NCI-H1436 (cell line): Measurements from ENCODE around the gene CACNG8.

ENCODE experiments used
- DNase-seq: peaks from one replicate; lab custom pipeline; 2025; lab: John Stamatoyannopoulos, UW

Gene CACNG8

GRCh38 chr19:53992815-53993214 lies 30.1 kb downstream of the CACNG8 start:
- DNase-seq: no peak

- no peak for DNase-seq
Measured at GRCh38 chr19:53993448-53993847, 30.7 kb downstream of the CACNG8 start.

- no peak for DNase-seq
Measured at GRCh38 chr19:53994811-53995210, 32.1 kb downstream of the CACNG8 start.

- no peak for DNase-seq
Measured at GRCh38 chr19:53998223-53998622, 35.5 kb downstream of the CACNG8 start.

GRCh38 chr19:53999694-54000093 lies 37.0 kb downstream of the CACNG8 start:
- no peak for DNase-seq

DNA sequence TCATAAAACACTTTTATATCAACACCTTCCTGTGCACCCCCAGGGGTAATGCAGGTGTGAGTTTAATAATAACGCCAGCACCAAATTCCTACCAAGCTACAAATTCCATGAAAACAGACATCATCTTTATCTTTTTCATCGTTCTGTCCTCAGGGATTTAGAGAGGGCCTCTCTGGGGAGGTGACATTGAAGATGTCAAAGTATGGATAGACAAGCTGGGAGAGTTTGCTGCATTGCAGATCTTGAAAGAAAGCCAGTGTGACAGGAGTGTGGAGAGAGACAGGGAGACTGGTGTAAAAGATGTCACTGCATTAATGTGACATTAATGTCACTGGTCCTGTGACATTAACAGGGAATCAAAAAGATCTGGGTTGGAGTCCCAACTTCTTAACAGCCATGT lies 38.8 kb downstream of the CACNG8 start:
- DNase-seq: no peak

DNA sequence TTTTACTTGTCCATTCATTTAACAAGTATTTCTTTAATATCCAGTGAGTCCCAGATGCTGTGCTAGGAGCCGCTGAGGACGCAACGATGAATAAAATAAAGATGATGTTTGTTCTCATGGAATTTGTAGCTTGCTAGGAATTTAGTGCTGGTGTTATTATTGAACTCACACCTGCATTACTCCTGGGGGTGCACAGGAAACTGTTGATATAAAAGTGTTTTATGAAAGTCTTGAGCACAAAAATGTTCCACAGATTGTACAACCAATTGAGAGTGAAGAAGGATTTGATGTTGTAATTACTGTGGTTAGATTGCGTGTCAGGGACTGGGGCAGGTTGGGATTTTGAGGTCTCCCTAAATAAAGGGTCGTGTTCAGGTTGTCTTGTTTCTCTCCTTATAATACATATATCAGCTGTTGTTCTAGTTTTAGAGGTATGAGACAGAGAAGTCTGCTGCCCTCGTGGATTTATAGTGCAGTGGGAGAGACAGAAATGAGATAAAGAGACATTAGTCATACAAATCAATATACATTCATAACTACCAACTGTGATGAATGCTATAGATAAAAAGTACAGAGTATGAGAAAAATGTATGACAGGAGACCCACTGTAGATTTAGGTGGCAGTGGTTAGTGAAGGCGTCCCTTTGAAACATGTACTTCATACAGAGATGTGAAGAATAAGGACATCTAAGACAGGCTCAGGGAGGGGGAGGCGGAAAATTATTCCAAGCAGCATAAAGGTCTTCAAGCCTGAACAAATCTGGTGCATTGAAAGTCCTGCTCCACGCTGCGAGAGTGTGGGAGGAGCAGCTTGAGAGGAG lies 40.0 kb downstream of the CACNG8 start:
- no peak for DNase-seq

- DNase-seq: no peak
Measured at GRCh38 chr19:54009440-54009839, 46.7 kb downstream of the CACNG8 start.

DNA sequence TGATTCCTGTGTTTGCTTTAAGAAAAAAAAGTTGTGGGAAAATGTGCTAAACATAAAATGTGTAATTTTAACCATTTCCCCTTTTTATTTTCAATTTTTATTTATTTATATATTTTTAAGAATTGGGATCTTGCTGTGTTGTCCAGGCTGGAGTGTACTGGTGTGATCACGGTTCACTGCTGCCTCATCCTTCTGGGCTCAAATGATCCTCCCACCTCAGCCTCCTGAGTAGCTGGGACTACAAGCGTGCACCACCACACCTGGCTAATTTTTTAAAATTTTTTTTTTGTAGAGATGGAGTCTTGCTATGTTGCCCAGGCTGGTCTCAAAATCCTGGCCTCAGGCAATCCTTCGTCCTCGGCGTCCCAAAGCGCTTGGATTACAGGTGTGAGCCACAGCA lies 47.7 kb downstream of the CACNG8 start:
- DNase-seq: no peak

DNA sequence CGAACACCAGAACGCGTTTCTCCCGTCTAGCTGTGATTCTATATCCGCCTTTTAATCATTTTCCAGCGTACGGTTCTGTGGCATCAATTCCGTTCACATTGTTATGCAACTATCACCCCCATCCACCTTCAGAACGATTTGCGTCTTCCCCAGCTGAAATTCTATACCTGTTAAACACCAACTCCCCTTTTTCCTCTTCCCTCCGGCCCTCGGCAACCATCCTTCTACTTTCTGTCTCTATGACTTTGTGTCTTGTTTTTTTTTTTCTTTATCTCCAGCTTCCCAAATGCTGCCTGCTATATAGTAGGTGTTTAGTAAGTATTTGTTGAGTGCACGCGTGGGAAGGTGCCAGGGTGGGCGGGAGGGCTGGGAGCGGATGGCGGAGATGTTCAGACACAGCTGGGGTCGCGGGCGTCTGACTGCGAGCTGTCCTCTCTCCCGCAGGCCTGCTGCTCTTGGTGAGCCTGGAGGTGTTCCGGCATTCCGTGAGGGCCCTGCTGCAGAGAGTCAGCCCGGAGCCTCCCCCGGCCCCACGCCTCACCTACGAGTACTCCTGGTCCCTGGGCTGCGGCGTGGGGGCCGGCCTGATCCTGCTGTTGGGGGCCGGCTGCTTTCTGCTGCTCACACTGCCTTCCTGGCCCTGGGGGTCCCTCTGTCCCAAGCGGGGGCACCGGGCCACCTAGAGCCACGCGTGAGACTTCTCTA lies 48.9 kb downstream of the CACNG8 start:
- DNase-seq: no peak

GRCh38 chr19:54013866-54014265 lies 51.1 kb downstream of the CACNG8 start:
- no peak for DNase-seq

DNA sequence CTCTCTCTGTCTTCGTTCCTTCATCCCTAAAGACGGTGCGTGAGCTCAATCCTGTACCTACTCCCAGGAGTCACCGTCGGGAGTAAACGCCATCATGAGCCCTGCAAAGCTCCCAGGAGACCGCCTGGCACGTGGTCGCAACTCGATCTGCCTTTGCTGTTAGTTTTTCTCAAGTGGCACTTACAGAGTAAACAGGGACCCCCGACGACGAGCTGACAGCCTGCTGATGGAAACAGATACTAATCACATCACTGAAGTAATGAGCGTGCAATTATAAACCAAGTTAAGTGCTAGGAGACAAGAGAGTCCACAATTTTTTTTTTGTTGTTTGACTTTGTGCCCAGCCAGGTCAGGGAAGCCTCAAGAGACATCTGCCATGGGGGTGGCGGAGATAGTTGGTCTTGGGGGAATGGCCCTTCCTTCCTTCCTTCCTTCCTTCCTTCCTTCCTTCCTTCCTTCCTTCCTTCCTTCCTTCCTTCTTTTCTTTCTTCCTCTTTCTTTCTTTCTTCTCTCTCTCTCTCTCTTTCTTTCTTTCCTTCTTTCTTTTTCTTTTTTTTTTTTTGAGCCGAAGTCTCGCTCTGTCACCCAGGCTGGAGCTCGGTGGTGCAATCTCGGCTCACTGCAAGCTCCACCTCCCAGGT lies 52.3 kb downstream of the CACNG8 start:
- DNase-seq: peak; percentile 74

DNA sequence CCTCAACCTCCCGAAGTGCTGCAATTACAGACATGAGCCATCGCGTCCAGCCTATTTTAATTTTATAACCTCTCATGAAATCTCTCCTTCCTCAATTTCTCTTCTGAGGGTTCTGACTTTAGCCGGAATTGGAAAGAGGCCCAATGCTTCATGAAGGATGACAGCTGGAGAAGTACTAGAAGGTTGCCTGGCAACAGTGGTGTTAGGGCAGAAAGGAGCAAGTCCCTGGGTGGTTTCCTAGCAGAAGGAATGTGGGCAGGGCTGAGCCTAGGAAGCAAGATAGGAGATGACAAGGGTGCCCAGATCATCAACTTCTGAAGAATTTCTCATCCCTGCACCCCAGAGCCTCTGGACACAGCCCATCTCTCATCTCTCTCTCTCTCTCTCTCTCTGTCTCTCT lies 54.5 kb downstream of the CACNG8 start:
- no peak for DNase-seq

DNA sequence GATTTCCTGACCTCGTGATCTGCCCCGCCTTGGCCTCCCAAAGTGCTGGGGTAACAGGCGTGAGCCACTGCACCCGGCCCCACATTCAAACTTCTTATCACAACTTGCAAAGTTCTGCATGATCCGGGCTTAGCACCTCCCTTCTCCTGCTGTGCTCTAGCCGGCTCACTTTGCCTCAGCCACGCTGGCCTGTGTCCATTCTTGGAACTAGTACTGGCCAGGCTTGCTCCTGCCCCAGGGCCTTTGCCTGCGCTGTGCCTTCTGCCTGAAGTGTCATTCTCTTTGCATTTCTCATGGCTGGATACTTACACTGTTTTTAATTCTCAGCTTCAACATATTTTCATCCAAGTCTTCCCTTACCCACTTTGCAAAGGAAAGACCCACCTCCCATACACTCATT lies 58.6 kb downstream of the CACNG8 start:
- DNase-seq: no peak

DNA sequence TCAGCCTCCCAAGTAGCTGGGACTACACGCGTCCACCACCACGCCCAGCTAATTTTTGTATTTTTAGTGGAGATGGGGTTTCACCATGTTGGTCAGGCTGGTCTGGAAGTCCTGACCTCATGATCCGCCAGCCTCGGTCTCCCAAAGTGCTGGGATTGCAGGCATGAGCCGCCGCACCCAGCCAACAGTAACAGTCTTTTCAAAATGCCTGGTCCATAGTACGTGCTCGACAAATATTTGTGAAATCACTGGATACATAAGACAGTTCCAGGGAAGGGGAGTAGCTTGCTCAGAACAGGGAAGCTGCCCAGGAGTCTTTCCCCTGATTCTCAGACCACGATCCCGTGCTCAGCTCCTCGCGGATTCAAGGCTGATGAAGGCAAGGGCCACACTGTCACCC lies 59.2 kb downstream of the CACNG8 start:
- DNase-seq: no peak

DNA sequence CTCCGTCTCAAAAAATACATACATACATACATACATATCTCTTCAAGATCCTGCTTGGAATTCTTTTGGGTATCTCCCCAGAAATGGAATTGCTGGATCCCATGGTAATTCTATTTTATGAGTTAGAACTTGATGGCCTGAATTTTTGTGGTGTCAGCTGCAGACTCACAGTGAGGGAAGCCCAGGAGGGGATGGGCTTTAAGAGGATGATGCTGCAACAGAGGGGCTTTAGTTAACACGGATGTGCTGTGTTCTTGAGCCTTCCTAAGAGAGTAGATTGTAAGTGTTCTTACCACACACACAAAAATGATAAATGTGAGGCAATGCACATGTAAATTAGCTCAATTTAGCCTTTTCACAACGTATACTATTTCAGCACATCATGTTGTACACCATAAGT lies 60.5 kb downstream of the CACNG8 start:
- no peak for DNase-seq

DNA sequence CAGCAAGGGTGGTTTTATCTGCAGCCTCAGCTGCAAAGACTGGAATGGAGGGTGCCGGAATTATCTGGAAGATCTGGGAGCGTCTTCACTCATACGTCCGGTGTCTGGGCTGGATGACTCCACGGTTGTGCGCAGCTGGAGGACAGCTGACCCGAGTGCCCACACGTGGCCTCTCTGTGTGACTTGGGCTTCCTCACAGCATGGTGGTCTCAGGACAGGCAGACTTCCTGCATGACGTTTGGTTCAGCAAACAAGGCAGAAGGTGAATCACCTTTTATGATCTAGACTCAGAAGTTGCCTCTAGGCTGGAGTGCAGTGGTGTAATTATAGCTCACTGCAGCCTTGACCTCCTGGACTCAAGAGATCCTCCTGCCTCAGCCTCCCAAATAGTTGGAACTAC lies 61.9 kb downstream of the CACNG8 start:
- no peak for DNase-seq

DNA sequence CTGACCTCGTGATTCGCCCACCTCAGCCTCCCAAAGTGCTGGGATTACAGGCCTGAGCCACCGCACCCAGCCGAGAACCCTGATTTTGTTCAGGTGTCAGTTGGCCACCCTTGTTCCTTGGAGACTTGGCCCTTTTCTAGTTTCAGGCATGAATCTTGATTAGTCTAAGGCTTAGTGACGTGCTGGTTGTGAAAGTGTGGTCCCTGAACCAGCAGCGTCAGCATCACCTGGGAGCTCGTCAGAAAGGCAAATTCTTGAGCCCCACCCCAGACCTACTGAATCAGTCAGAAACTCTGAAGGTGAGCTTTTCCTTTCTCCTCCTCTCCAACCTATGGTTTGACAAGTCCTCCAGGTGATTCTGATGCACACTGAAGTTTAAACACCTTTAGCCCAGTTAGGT lies 63.9 kb downstream of the CACNG8 start:
- no peak for DNase-seq

GRCh38 chr19:54029301-54029700 lies 66.6 kb downstream of the CACNG8 start:
- no peak for DNase-seq

DNA sequence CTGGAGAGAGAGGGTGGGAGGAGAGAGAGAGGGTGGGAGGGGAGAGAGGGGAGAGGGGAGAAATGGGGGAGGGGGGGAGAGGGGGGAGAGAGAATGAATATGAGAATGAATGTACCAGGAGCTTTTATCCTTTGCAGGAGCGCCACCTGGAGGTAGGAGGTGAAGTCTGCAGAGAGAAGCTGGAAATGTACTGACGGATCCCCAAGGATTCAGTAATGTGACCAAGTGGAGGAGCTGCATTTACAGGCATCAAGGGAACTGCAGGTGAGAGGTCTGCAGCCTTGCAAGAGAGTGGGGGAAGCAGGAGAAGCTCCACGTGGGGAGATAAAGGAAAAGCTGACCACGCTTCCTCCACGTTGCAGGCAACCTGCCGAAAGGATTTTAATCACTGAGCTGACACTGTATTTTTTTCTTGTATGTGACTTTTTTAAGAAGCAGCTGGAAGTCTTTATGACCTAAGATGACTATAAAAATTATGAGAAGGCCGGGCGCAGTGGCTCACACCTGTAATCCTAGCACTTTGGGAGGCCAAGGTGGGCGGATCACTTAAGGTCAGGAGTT lies 67.3 kb downstream of the CACNG8 start:
- peak; percentile 67 for DNase-seq

- DNase-seq: no peak
Measured at GRCh38 chr19:54030895-54031586, 68.3 kb downstream of the CACNG8 start.
